Lower leg skin (tissue), 3 donors: ENCODE results near the gene TULP4.

Experiments used
- CTCF ChIP-seq, 3 donors: fragments of 450-650 bp; IDR thresholded peaks; one replicate each; pipeline ENCODE4 v1.5.1; 2016; ENCODE audit warnings: antibody characterized with exemption in 3 of 3, mild to moderate bottlenecking in 3 of 3, moderate library complexity in 2 of 3
- POLR2A ChIP-seq, 2 donors: fragments of 450-650 bp; IDR thresholded peaks; one replicate each; pipeline ENCODE4 v1.6.1; 2016 to 2017; ENCODE audit warnings: antibody characterized with exemption in 2 of 2, mild to moderate bottlenecking in 1 of 2, moderate library complexity in 1 of 2

GRCh38 chr6:158445426-158446085 is 133.3 kb downstream of the TULP4 start:
- TF ChIP-seq POLR2A (IDR thresholded peaks at IDR 0.05) (no peak), CTCF (IDR thresholded peaks at IDR 0.05) (no peak)
